ENCODE data around the gene TNFRSF1B.

Gene TNFRSF1B

GRCh38 chr1:12142141-12142823 is 24.5 kb upstream of the TNFRSF1B start:
- no peak for DNase-seq (ENCODE audit: low spot score)

- no peak for DNase-seq (ENCODE audit: low spot score)
Observed at GRCh38 chr1:12142891-12143630, 23.7 kb upstream of the TNFRSF1B start.

- no peak for DNase-seq (ENCODE audit: low spot score)
Observed at GRCh38 chr1:12143631-12144155, 23.1 kb upstream of the TNFRSF1B start.

- no peak for DNase-seq (ENCODE audit: low spot score)
Observed at GRCh38 chr1:12144236-12144635, 22.6 kb upstream of the TNFRSF1B start.

GRCh38 chr1:12144969-12145368 is 21.8 kb upstream of the TNFRSF1B start:
- no peak for DNase-seq (ENCODE audit: low spot score)

GRCh38 chr1:12145616-12146342 is 21.0 kb upstream of the TNFRSF1B start:
- no peak for DNase-seq (ENCODE audit: low spot score)

- DNase-seq (ENCODE audit: low spot score) = no peak
Observed at GRCh38 chr1:12146343-12147112, 20.3 kb upstream of the TNFRSF1B start.

GRCh38 chr1:12147201-12147701 is 19.5 kb upstream of the TNFRSF1B start:
- DNase-seq (ENCODE audit: low spot score) = no peak

GRCh38 chr1:12148160-12148957 is 18.4 kb upstream of the TNFRSF1B start:
- no peak for DNase-seq (ENCODE audit: low spot score)

GRCh38 chr1:12148958-12149790 is 17.6 kb upstream of the TNFRSF1B start:
- DNase-seq (ENCODE audit: low spot score) = no peak

GRCh38 chr1:12149791-12150175 is 17.0 kb upstream of the TNFRSF1B start:
- no peak for DNase-seq (ENCODE audit: low spot score)

- no peak for DNase-seq (ENCODE audit: low spot score)
Observed at GRCh38 chr1:12150456-12151200, 16.2 kb upstream of the TNFRSF1B start.

GRCh38 chr1:12151465-12151864 is 15.3 kb upstream of the TNFRSF1B start:
- no peak for DNase-seq (ENCODE audit: low spot score)

GRCh38 chr1:12152113-12152891 is 14.5 kb upstream of the TNFRSF1B start:
- no peak for DNase-seq (ENCODE audit: low spot score)

- no peak for DNase-seq (ENCODE audit: low spot score)
Observed at GRCh38 chr1:12153181-12153785, 13.5 kb upstream of the TNFRSF1B start.

- DNase-seq (ENCODE audit: low spot score) = no peak
Observed at GRCh38 chr1:12155328-12155727, 11.5 kb upstream of the TNFRSF1B start.

GRCh38 chr1:12157366-12158231 is 9.2 kb upstream of the TNFRSF1B start:
- DNase-seq (ENCODE audit: low spot score) = no peak
